GM23338 (cell line): ENCODE data around the gene TNS1.

Experiments used
- CTCF ChIP-seq, 2 experiments: fragments of 200-600 bp in 1 of 2; sonication (generic) in 1 of 2; conservative IDR thresholded peaks; 2 replicates each; pipeline versions ENCODE4 v1.5.1 to v1.6.1; 2016 to 2017; ENCODE audit warnings: antibody characterized with exemption in 2 of 2, low read depth in 2 of 2, mild to moderate bottlenecking in 2 of 2, moderate library complexity in 1 of 2
- EZH2phosphoT487 ChIP-seq: fragments of 200-600 bp; sonication (generic); IDR thresholded peaks from one replicate; pipeline ENCODE4 v1.8.1; 2018; ENCODE audit warnings: antibody characterized with exemption; ENCODE audit not compliant: unreplicated experiment

- TF ChIP-seq EZH2phosphoT487 (no peak), CTCF (conservative IDR thresholded peaks at IDR 0.05; ENCODE audit: low read depth in 2 of 2) (no peak)
Observed at GRCh38 chr2:217852555-217853211, 150.1 kb downstream of the TNS1 start.
